Testis (tissue), 3 donors: ENCODE measurements around the gene CAMK2B. TPM values are rescaled to one million over a fixed set of nuclear protein-coding genes. Genes with fewer than 3 reads are reported as not detected.

Experiments
- DNase-seq: peaks from one replicate; pipeline ENCODE4 v3.0.0-alpha.2; 2019
- H3K27ac ChIP-seq, 2 donors: fragments of 200-600 bp; sonication (generic); one replicate each; pipeline ENCODE4 v1.5.1; 2019
- H3K27me3 ChIP-seq: fragments of 200-600 bp; sonication (generic); one replicate; pipeline ENCODE4 v1.5.1; 2019
- H3K36me3 ChIP-seq: fragments of 200-600 bp; sonication (generic); one replicate; pipeline ENCODE4 v1.5.1; 2017; ENCODE audit warnings: low read depth; ENCODE audit errors: missing control alignments
- H3K4me1 ChIP-seq: fragments of 200-600 bp; sonication (generic); one replicate; pipeline ENCODE4 v1.5.1; 2019
- H3K4me3 ChIP-seq, 2 donors: fragments of 200-600 bp; sonication (generic); one replicate each; pipeline ENCODE4 v1.5.1; 2017 to 2019
- H3K9me3 ChIP-seq: fragments of 200-600 bp; sonication (generic); one replicate; pipeline ENCODE4 v1.5.1; 2017
- CTCF ChIP-seq, 3 experiments: fragments of 450-650 bp in 2 of 3; fragments of 200-600 bp in 1 of 3; sonication (generic) in 1 of 3; IDR thresholded peaks; one replicate each; pipeline ENCODE4 v1.5.1; 2016 to 2019; ENCODE audit warnings: antibody characterized with exemption in 3 of 3, mild to moderate bottlenecking in 2 of 3, moderate library complexity in 1 of 3
- POLR2A ChIP-seq: fragments of 450-650 bp; IDR thresholded peaks from one replicate; pipeline ENCODE4 v1.6.1; 2017; ENCODE audit warnings: antibody characterized with exemption, mild to moderate bottlenecking, moderate library complexity
- WGBS, 2 donors: methylation state at CpG; one replicate each; pipeline ENCODE4 v1.1.5; 2018; 5-methylcytosine and 5-hydroxymethylcytosine counted together
- intact Hi-C: fragments of 100-400 bp; cut with DNase I; formaldehyde crosslinking; loops from one replicate; pipeline ENCODE4 v1.15.1; 2023; ENCODE audit warnings: low total_unique reads
- polyA plus RNA-seq: library from polyadenylated mRNA; stranded (reverse); fragments of 350-450 nt; fragmentation: Illumina TruSeq; extraction: RNeasy Lipid Tissue Mini Kit (QIAGEN cat#74804); gene quantifications from one replicate; pipeline ENCODE4 v1.2.3, GENCODE V29; 2014; ENCODE audit warnings: low read depth, low replicate concordance; ENCODE audit not compliant: insufficient read depth
- total RNA-seq, 2 donors: library from RNA; depleted of rRNA; stranded (reverse); fragments of >200 nt; gene quantifications; one replicate each; pipeline ENCODE4 v1.2.3, GENCODE V29; 2016

The CAMK2B gene
- total and polyA plus RNA-seq, 3 donors from 2014 or later, result 4.0 to 12.5 (median 12.1) TPM

GRCh38 chr7:44341401-44341800, 16.0 kb upstream of the CAMK2B start:
- H3K27ac ChIP-seq, result no peak overlapping the region
- no peaks in the 10 kb centered on the region for H3K9me3 ChIP-seq
- DNase-seq, result no peak
- H3K4me3 ChIP-seq, result no peak overlapping the region
- H3K4me1 ChIP-seq, result no peaks in the 10 kb centered on the region
- intact Hi-C loops, result no loop called here
- no peaks in the 10 kb centered on the region for H3K36me3 ChIP-seq
- WGBS, 2 donors, result 81 to 86% methylated on average over 3 of the region's 3 CpGs
- no peaks in the 10 kb centered on the region for H3K27me3 ChIP-seq
- TF ChIP-seq CTCF (IDR thresholded peaks at IDR 0.05) (no peak), POLR2A (no peak)

- no peak for DNase-seq
- 81 to 82% methylated on average over 3 of the region's 3 CpGs for WGBS, 2 donors
- no peaks in the 10 kb centered on the region for H3K9me3 ChIP-seq
- H3K27me3 ChIP-seq, result no peaks in the 10 kb centered on the region
- no peak overlapping the region for H3K4me3 ChIP-seq
- intact Hi-C loops, result no loop called here
- H3K36me3 ChIP-seq, result no peaks in the 10 kb centered on the region
- TF ChIP-seq CTCF (IDR thresholded peaks at IDR 0.05) (no peak), POLR2A (no peak)
- H3K4me1 ChIP-seq, result no peaks in the 10 kb centered on the region
- no peak overlapping the region for H3K27ac ChIP-seq
These were observed 13.2 kb upstream of the CAMK2B start for GRCh38 chr7:44338600-44338999.

DNA sequence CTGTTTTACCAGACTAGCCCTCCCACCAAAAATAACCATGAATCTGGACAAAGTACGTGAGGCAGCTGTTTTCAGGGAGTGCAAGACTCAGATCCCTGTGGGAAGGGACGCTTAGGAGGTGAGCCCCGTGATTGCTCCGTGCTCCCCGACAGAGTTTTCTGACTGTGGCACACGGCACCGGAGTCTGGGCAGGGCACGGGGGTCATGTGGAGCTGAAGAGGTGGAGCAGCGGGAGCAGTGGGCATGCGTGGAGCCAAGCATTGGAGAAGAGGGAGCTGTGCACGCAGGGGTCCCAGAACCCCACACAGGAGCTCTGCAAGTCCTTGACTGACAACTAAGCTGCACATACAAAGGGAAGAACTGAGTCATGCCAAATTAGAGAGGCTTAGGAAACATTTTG, 11.1 kb upstream of the CAMK2B start:
- no peak overlapping the region for H3K27ac ChIP-seq
- TF ChIP-seq POLR2A, result no peak
- no peak for TF ChIP-seq CTCF (IDR thresholded peaks at IDR 0.05)
- no peak for DNase-seq
- H3K36me3 ChIP-seq, result no peaks in the 10 kb centered on the region
- no peaks in the 10 kb centered on the region for H3K27me3 ChIP-seq
- no peaks in the 10 kb centered on the region for H3K9me3 ChIP-seq
- intact Hi-C loops, result no loop called here
- no peaks in the 10 kb centered on the region for H3K4me1 ChIP-seq
- no peak overlapping the region for H3K4me3 ChIP-seq
- WGBS, 2 donors, result 94 to 97% methylated on average over 11 of the region's 11 CpGs

- 80 to 96% methylated on average over 4 of the region's 4 CpGs for WGBS, 2 donors
- no peaks in the 10 kb centered on the region for H3K36me3 ChIP-seq
These were observed 9.8 kb upstream of the CAMK2B start for GRCh38 chr7:44335184-44335583.

More at GRCh38 chr7:44335184-44335583, 9.8 kb upstream of the CAMK2B start:
- TF ChIP-seq POLR2A (no peak), CTCF (IDR thresholded peaks at IDR 0.05) (no peak)
- H3K4me1 ChIP-seq, result no peaks in the 10 kb centered on the region
- H3K4me3 ChIP-seq, result no peak overlapping the region
- no peak overlapping the region for H3K27ac ChIP-seq
- intact Hi-C loops, result no loop called here
- DNase-seq, result no peak
- no peaks in the 10 kb centered on the region for H3K9me3 ChIP-seq
- H3K27me3 ChIP-seq, result no peaks in the 10 kb centered on the region
